SU-DHL-6 (cell line): ENCODE measurements around the gene SLC7A10.

Source experiments
- H2AFZ ChIP-seq: fragments of 200-600 bp; sonication (generic); 2 replicates; pipeline ENCODE4 v1.6.1; 2014; ENCODE audit warnings: low read depth, mild to moderate bottlenecking, moderate library complexity, mixed read lengths, antibody characterized with exemption, low read length; ENCODE audit not compliant: severe bottlenecking
- H3F3A ChIP-seq: fragments of 200-600 bp; shearing (Covaris generic); 2 replicates; pipeline ENCODE4 v1.6.0; 2016; ENCODE audit warnings: antibody characterized with exemption, mild to moderate bottlenecking; ENCODE audit not compliant: insufficient read depth
- H3K27ac ChIP-seq: fragments of 200-600 bp; sonication (generic); 2 replicates; pipeline ENCODE4 v1.5.1; 2016; ENCODE audit warnings: low read depth, mild to moderate bottlenecking, low read length, moderate library complexity, mixed read lengths
- H3K27me3 ChIP-seq: fragments of 200-600 bp; sonication (generic), shearing (Covaris generic); 2 replicates; pipeline ENCODE4 v1.6.0; 2014; ENCODE audit warnings: mild to moderate bottlenecking, low read length
- H3K36me3 ChIP-seq: fragments of 200-600 bp; sonication (generic); 2 replicates; pipeline ENCODE4 v1.6.1; 2014; ENCODE audit warnings: mild to moderate bottlenecking, low read length, mixed read lengths
- H3K4me2 ChIP-seq: fragments of 300-600, 200-600 bp; shearing (Covaris generic), sonication (generic); 2 replicates; pipeline ENCODE4 v1.6.0; 2014; ENCODE audit warnings: low read length, low read depth, mild to moderate bottlenecking; ENCODE audit not compliant: poor library complexity, severe bottlenecking
- H3K4me3 ChIP-seq: fragments of 200-600 bp; sonication (generic); 2 replicates; pipeline ENCODE4 v1.5.1; 2014; ENCODE audit warnings: antibody characterized with exemption, low read length, mild to moderate bottlenecking, mixed read lengths; ENCODE audit not compliant: insufficient read depth, poor library complexity, severe bottlenecking
- H3K79me2 ChIP-seq: fragments of 200-600 bp; sonication (generic); 2 replicates; pipeline ENCODE4 v1.6.1; 2014; ENCODE audit warnings: mild to moderate bottlenecking, low read length, moderate library complexity; ENCODE audit not compliant: insufficient read depth
- H3K9ac ChIP-seq: fragments of 200-600 bp; sonication (generic); 2 replicates; pipeline ENCODE4 v1.7.0; 2014; ENCODE audit warnings: mild to moderate bottlenecking, low read length
- H3K9me2 ChIP-seq: fragments of 200-600 bp; sonication (generic); replicated peaks from 2 replicates; pipeline ENCODE4 v1.6.1; 2014; ENCODE audit warnings: low read length; ENCODE audit not compliant: insufficient read depth
- H3K9me3 ChIP-seq: fragments of 200-600 bp; sonication (generic); 2 replicates; pipeline ENCODE4 v1.6.1; 2014; ENCODE audit warnings: low read length, mixed read lengths; ENCODE audit not compliant: insufficient read depth
- H4K20me1 ChIP-seq: fragments of 200-600 bp; sonication (generic); 2 replicates; pipeline ENCODE4 v1.6.1; 2014; ENCODE audit warnings: low read depth, mild to moderate bottlenecking, antibody characterized with exemption, low read length, moderate library complexity, mixed read lengths
- CTCF ChIP-seq: fragments of 200-600 bp; sonication (generic); IDR thresholded peaks from one replicate; pipeline ENCODE4 v1.5.1; 2017; ENCODE audit warnings: antibody characterized with exemption, mild to moderate bottlenecking, low read length, moderate library complexity; ENCODE audit not compliant: insufficient read depth, poor library complexity, severe bottlenecking
- EZH2phosphoT487 ChIP-seq: fragments of 200-600 bp; sonication (generic), shearing (Covaris generic); conservative IDR thresholded peaks from 2 replicates; pipeline ENCODE4 v1.6.1; 2018; ENCODE audit warnings: mild to moderate bottlenecking, antibody characterized with exemption, low read length, moderate library complexity, mixed read lengths

Gene SLC7A10

DNA sequence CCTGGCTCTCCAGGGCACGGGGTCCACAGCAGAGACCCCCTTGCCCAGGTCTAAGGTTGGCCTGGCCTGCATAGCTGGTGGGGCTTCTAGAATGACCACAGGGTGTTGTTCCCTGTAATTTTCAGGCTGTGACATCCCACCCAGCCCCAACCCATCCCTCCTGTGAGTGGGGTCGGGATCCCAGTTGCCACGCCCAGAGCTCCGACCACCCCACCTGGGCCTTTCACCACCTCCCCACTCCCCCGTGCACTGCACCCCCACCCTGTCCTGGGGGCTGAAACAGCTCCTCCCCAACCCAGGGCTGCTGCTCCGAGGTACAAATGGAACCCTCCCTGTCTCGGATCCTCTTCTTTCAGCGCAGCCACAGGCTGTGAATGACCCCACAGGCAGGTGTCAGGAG lies 8.4 kb upstream of the SLC7A10 start:
- no peaks in the 10 kb centered on the region for H3K27me3 ChIP-seq
- no peak overlapping the region for H2AFZ ChIP-seq
- no peaks in the 10 kb centered on the region for H3K36me3 ChIP-seq
- H3K9ac ChIP-seq: no peak overlapping the region
- H3K27ac ChIP-seq: no peak overlapping the region
- H4K20me1 ChIP-seq: no peaks in the 10 kb centered on the region
- H3K4me2 ChIP-seq: no peak overlapping the region
- H3F3A ChIP-seq: no peaks in the 10 kb centered on the region
- H3K9me3 ChIP-seq: no peaks in the 10 kb centered on the region
- no peaks in the 10 kb centered on the region for H3K79me2 ChIP-seq
- no peak overlapping the region for H3K4me3 ChIP-seq
- TF ChIP-seq CTCF: no peak
- TF ChIP-seq EZH2phosphoT487: no peak
- H3K9me2 ChIP-seq: no peaks in the 10 kb centered on the region

DNA sequence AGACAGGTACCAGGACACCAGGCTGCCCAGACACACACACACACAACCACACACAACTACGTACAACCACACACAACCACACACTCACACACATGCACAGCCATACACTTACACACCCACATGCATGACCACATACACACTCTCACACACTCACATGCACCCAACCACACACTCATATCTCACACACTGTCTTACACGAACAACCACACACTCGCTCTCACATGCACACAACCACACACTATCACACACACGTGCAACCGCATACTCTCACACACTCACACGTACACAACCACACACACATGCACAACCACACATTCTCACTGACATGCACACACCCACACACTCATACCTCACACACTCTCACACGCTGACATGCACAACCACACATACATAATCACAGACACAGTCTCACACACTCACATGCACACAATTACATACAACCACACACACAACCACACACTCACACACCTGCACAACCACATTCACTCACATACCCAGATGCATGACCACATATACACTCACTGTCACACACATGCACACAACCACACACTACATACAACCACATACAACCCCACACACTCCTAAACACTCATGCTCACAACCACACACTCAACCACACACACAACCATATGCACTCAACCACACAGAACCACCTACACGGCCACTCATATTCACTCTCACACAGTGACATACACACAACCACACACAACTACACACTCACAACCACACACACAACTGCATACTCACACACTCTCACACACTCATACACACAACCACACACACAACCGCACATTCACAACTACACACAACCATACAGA lies 7.6 kb upstream of the SLC7A10 start:
- Histone ChIP-seq H3K9me2 (no peaks in the 10 kb centered on the region), H3K9me3 (no peaks in the 10 kb centered on the region), H3K9ac (no peak overlapping the region), H3K27me3 (no peaks in the 10 kb centered on the region), H3F3A (no peaks in the 10 kb centered on the region), H4K20me1 (no peaks in the 10 kb centered on the region), H3K4me3 (no peak overlapping the region), H3K36me3 (no peaks in the 10 kb centered on the region), H2AFZ (no peak overlapping the region), H3K4me2 (no peak overlapping the region), H3K79me2 (no peaks in the 10 kb centered on the region), H3K27ac (no peak overlapping the region)
- TF ChIP-seq EZH2phosphoT487 (no peak), CTCF (no peak)

DNA sequence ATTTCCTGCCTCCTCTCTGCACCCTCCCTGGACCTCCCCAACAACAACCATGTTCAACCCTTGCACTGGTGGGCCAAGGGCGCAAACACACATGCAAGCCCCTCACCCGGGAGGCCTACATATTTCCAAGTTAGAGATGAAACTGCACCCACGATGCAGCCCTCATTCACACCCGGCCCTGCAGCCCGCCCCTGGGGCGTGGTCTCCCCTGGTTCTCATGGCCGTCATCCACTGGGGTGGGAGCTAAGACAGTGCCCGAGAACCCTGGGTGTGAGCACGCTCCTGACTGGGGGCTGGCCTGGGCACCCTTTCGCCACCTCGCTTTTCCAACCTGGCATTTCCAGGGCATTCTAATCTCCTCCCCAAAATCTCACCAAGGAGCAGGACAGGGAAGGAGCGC lies 7.0 kb upstream of the SLC7A10 start:
- no peaks in the 10 kb centered on the region for H3K9me2 ChIP-seq
- no peaks in the 10 kb centered on the region for H3K36me3 ChIP-seq
- H3K9ac ChIP-seq: no peak overlapping the region
- no peak overlapping the region for H3K27ac ChIP-seq
- TF ChIP-seq EZH2phosphoT487 (no peak), CTCF (no peak)
- H4K20me1 ChIP-seq: no peaks in the 10 kb centered on the region
- H3K27me3 ChIP-seq: no peaks in the 10 kb centered on the region
- no peak overlapping the region for H3K4me2 ChIP-seq
- no peak overlapping the region for H3K4me3 ChIP-seq
- H3K79me2 ChIP-seq: no peaks in the 10 kb centered on the region
- no peaks in the 10 kb centered on the region for H3F3A ChIP-seq
- H3K9me3 ChIP-seq: 0 out of 2 replicates have a peak, but pooled peaks cover 3% of the 10 kb centered on the region
- no peak overlapping the region for H2AFZ ChIP-seq
